Endothelial cell of umbilical vein (primary cell): Measurements from ENCODE around the gene KCNQ1OT1. TPM values are rescaled to one million over a fixed set of nuclear protein-coding genes. Genes with fewer than 3 reads are reported as not detected.

ENCODE experiments used
- BruUV-seq: library from RNA; stranded (reverse); fragments of 400-500 nt; replicated peaks from 2 replicates; lab custom pipeline; 2021; lab: Mats Ljungman, UMichigan
- CTCF ChIA-PET: fragments of 300-600, 350-600 bp; sonication (Branson Sonifier 250); formaldehyde crosslinking; loops from one replicate; lab custom pipeline; 2021; ENCODE audit warnings: antibody characterized with exemption, inconsistent platforms; lab: Charles Lee
- POLR2A ChIA-PET: fragments of 300-600, 350-600 bp; sonication (Branson Sonifier 250); formaldehyde crosslinking; loops from one replicate; lab custom pipeline; 2021; ENCODE audit warnings: antibody characterized with exemption, inconsistent platforms; lab: Charles Lee
- DNase-seq: peaks from one replicate; pipeline ENCODE4 v3.0.0-alpha.2; 2011; ENCODE audit warnings: low read depth, low spot score
- FAIRE-seq: peaks from 2 replicates; lab custom pipeline; 2011; peaks lifted over from hg19 to GRCh38; lab: Jason Lieb, UNC
- H2AFZ ChIP-seq: 2 replicates; pipeline ENCODE4 v1.6.0; 2012; ENCODE audit warnings: low read depth, low read length, control low read depth, inconsistent platforms
- H3K27ac ChIP-seq: 2 replicates; pipeline ENCODE4 v1.5.1; 2011; ENCODE audit warnings: low read depth, mild to moderate bottlenecking, control low read depth, low read length, moderate library complexity; ENCODE audit not compliant: insufficient read depth
- H3K27me3 ChIP-seq, 2 experiments: 2 replicates each; pipeline versions ENCODE4 v1.6.0 to v1.6.1; 2011; ENCODE audit warnings: low read length in 2 of 2, mixed read lengths in 1 of 2; ENCODE audit not compliant: control insufficient read depth in 2 of 2, insufficient read depth in 2 of 2
- H3K36me3 ChIP-seq, 2 experiments: 2 replicates in 1 of 2; 3 replicates in 1 of 2; pipeline ENCODE4 v1.5.1; 2011; ENCODE audit warnings: low read length in 2 of 2, mild to moderate bottlenecking in 1 of 2, moderate library complexity in 1 of 2; ENCODE audit not compliant: control insufficient read depth in 2 of 2, insufficient read depth in 2 of 2; ENCODE audit errors: extremely low read depth in 1 of 2
- H3K4me1 ChIP-seq: 3 replicates; pipeline ENCODE4 v1.5.1; 2011; ENCODE audit warnings: mild to moderate bottlenecking, low read length; ENCODE audit not compliant: control insufficient read depth, insufficient read depth; ENCODE audit errors: extremely low read depth
- H3K4me2 ChIP-seq: 2 replicates; pipeline ENCODE4 v1.6.1; 2011; ENCODE audit warnings: low read length, control low read depth, mixed read lengths; ENCODE audit not compliant: insufficient read depth
- H3K4me3 ChIP-seq, 3 experiments: fragments of 200-600 bp in 1 of 3; sonication (generic), shearing (Covaris generic) in 1 of 3; replicated peaks in 1 of 3; 2 replicates each; pipeline ENCODE4 v1.5.1; 2011 to 2016; ENCODE audit warnings: control low read depth in 3 of 3, low read length in 3 of 3, mild to moderate bottlenecking in 2 of 3, inconsistent platforms in 1 of 3, low read depth in 1 of 3, moderate library complexity in 1 of 3; ENCODE audit not compliant: insufficient read depth in 1 of 3
- H3K79me2 ChIP-seq: 2 replicates; pipeline ENCODE4 v1.6.0; 2012; ENCODE audit warnings: low read length, inconsistent platforms; ENCODE audit not compliant: control insufficient read depth, insufficient read depth
- H3K9ac ChIP-seq: replicated peaks from 2 replicates; pipeline ENCODE3; 2011; ENCODE audit warnings: low read length, control low read depth; ENCODE audit not compliant: insufficient read depth; ENCODE audit errors: extremely low read depth
- H3K9me1 ChIP-seq: replicated peaks from 3 replicates; pipeline ENCODE4 v1.6.0; 2011; ENCODE audit warnings: mild to moderate bottlenecking, low read length; ENCODE audit not compliant: control insufficient read depth, insufficient read depth; ENCODE audit errors: extremely low read depth
- H3K9me3 ChIP-seq: replicated peaks from 2 replicates; pipeline ENCODE4 v1.5.1; 2012; ENCODE audit warnings: low read length, inconsistent platforms; ENCODE audit not compliant: control insufficient read depth, insufficient read depth
- H4K20me1 ChIP-seq: replicated peaks from 2 replicates; pipeline ENCODE3; 2011; ENCODE audit warnings: mild to moderate bottlenecking, low read length; ENCODE audit not compliant: control insufficient read depth, insufficient read depth; ENCODE audit errors: extremely low read depth
- CTCF ChIP-seq, 2 donors: IDR thresholded peaks; 1 replicate in 1 of 2; 2 replicates in 1 of 2; pipeline ENCODE4 v1.5.1; 2011; ENCODE audit warnings: low read length in 2 of 2, mild to moderate bottlenecking in 2 of 2, moderate library complexity in 2 of 2, control low read depth in 1 of 2, inconsistent platforms in 1 of 2, low read depth in 1 of 2; ENCODE audit not compliant: insufficient read depth in 1 of 2; ENCODE audit errors: extremely low read depth in 1 of 2
- EZH2 ChIP-seq: IDR thresholded peaks from 2 replicates; pipeline ENCODE4 v1.6.1; 2012; ENCODE audit warnings: borderline replicate concordance, low read depth, mild to moderate bottlenecking, moderate library complexity, low read length, inconsistent platforms; ENCODE audit not compliant: severe bottlenecking
- FOS ChIP-seq: IDR thresholded peaks from 2 replicates; pipeline ENCODE4 v1.6.1; 2011; ENCODE audit warnings: mild to moderate bottlenecking, low read length, moderate library complexity, borderline replicate concordance; ENCODE audit not compliant: insufficient read depth
- GATA2 ChIP-seq: IDR thresholded peaks from 2 replicates; pipeline ENCODE4 v1.7.0; 2011; ENCODE audit warnings: low read depth, mild to moderate bottlenecking, moderate library complexity, mixed read lengths, low read length; ENCODE audit not compliant: insufficient read length, insufficient read depth
- JUN ChIP-seq: IDR thresholded peaks from 2 replicates; pipeline ENCODE4 v1.6.1; 2011; ENCODE audit warnings: borderline replicate concordance, low read depth; ENCODE audit not compliant: insufficient read length, insufficient read depth
- MAX ChIP-seq: IDR thresholded peaks from 2 replicates; pipeline ENCODE4 v1.6.1; 2011; ENCODE audit not compliant: insufficient read depth, insufficient read length
- MYC ChIP-seq: IDR thresholded peaks from one replicate; pipeline ENCODE4 v1.6.1; 2011; ENCODE audit warnings: mild to moderate bottlenecking, low read depth, low read length
- POLR2A ChIP-seq: IDR thresholded peaks from 2 replicates; pipeline ENCODE4 v1.6.1; 2012; ENCODE audit warnings: low read depth, mild to moderate bottlenecking, control low read depth, low read length
- POLR2AphosphoS5 ChIP-seq: IDR thresholded peaks from 2 replicates; pipeline ENCODE4 v1.6.1; 2012; ENCODE audit warnings: low read depth, mild to moderate bottlenecking, control low read depth, low read length, moderate library complexity; ENCODE audit not compliant: insufficient read depth
- dilution Hi-C: fragments of 300-500 bp; cut with MboI; formaldehyde crosslinking; loops from one replicate; pipeline ENCODE4 v1.15.0; 2019; ENCODE audit warnings: low sequenced_read_pairs; ENCODE audit not compliant: extremely low pct_ligation_motif_present
- intact Hi-C: fragments of 100-400 bp; cut with micrococcal nuclease; formaldehyde crosslinking; loops from one replicate; pipeline ENCODE4 v1.10.0; 2022
- polyA plus RNA-seq, 4 experiments: library from polyadenylated mRNA; depleted of rRNA in 3 of 4; stranded (reverse) in 3 of 4; unstranded in 1 of 4; fragments of >200 nt; gene quantifications; 2 replicates each; pipeline versions ENCODE4 v1.2.1 to v1.2.3, GENCODE V29; 2011 to 2012; ENCODE audit warnings: missing spikeins in 1 of 4
- total RNA-seq: library from RNA; stranded (reverse); gene quantifications from 2 replicates; pipeline ENCODE4 v1.2.3, GENCODE V29; 2021

The KCNQ1OT1 gene
- total and polyA plus RNA-seq, 2 donors (not counting 3 experiments of a cell fraction or from before 2014, with no cell fraction given) = 0.11 to 1.8 TPM

GRCh38 chr11:2573240-2574042 lies 126.4 kb downstream of the KCNQ1OT1 start:
- no peaks in the 10 kb centered on the region for H3K4me1 ChIP-seq
- no peak overlapping the region for H3K27ac ChIP-seq
- POLR2A ChIA-PET = no interaction called here
- H3K9me3 ChIP-seq = no peaks in the 10 kb centered on the region
- H3K27me3 ChIP-seq = no peaks in the 10 kb centered on the region
- no peaks in the 10 kb centered on the region for H3K9me1 ChIP-seq
- H4K20me1 ChIP-seq = no peaks in the 10 kb centered on the region
- no peak overlapping the region for H3K4me3 ChIP-seq
- intact Hi-C loops (no loop called here), dilution Hi-C loops (no loop called here)
- H3K4me2 ChIP-seq = no peak overlapping the region
- CTCF ChIA-PET = no interaction called here
- H3K36me3 ChIP-seq = no peaks in the 10 kb centered on the region
- DNase-seq (no peak), FAIRE-seq (no peak)
- no peak overlapping the region for H2AFZ ChIP-seq
- no TSS peak for BruUV-seq
- no peak overlapping the region for H3K9ac ChIP-seq
- TF ChIP-seq CTCF (IDR thresholded peaks at IDR 0.05; ENCODE audit: extremely low read depth in 1 of 2, insufficient read depth in 1 of 2, low read depth in 1 of 2, low read length in 2 of 2) = no peak
- no peak for TF ChIP-seq GATA2
- TF ChIP-seq JUN = no peak
- TF ChIP-seq MYC = no peak
- no peak for TF ChIP-seq POLR2AphosphoS5
- TF ChIP-seq POLR2A = no peak
- no peak for TF ChIP-seq FOS
- no peak for TF ChIP-seq MAX
- no peak for TF ChIP-seq EZH2
- no peaks in the 10 kb centered on the region for H3K79me2 ChIP-seq
